PFSK-1 (cell line): ENCODE results near the gene NAE1.

Source experiments
- FOXP2 ChIP-seq: optimal IDR thresholded peaks from 2 replicates; pipeline ENCODE3; 2011; ENCODE audit warnings: borderline replicate concordance, control low read depth, inconsistent platforms; ENCODE audit not compliant: insufficient read depth; ENCODE audit errors: extremely low read length, extremely low read depth
- POLR2AphosphoS5 ChIP-seq: IDR thresholded peaks from 2 replicates; pipeline ENCODE4 v1.6.1; 2012; ENCODE audit warnings: low read depth, mild to moderate bottlenecking, control low read depth, low read length, moderate library complexity
- REST ChIP-seq, 2 experiments: IDR thresholded peaks; 2 replicates each; pipeline versions ENCODE4 v1.6.1 to v1.8.0; 2011 to 2012; ENCODE audit warnings: low read depth in 2 of 2, low read length in 2 of 2, control low read depth in 1 of 2, inconsistent platforms in 1 of 2, mild to moderate bottlenecking in 1 of 2, moderate library complexity in 1 of 2; ENCODE audit not compliant: insufficient read depth in 1 of 2
- SIN3A ChIP-seq: IDR thresholded peaks from 2 replicates; pipeline ENCODE4 v1.6.1; 2012; ENCODE audit warnings: mild to moderate bottlenecking, low read length, moderate library complexity, borderline replicate concordance; ENCODE audit not compliant: insufficient read depth
- TAF1 ChIP-seq: IDR thresholded peaks from 2 replicates; pipeline ENCODE4 v1.6.1; 2012; ENCODE audit warnings: low read length, control low read depth, borderline replicate concordance; ENCODE audit not compliant: insufficient read depth

Gene NAE1

GRCh38 chr16:66832661-66833305 is 2.0 kb upstream of the NAE1 start:
- TF ChIP-seq POLR2AphosphoS5 (no peak), TAF1 (no peak), SIN3A (no peak), REST (IDR thresholded peaks at IDR 0.05; ENCODE audit: insufficient read depth in 1 of 2, low read depth in 2 of 2, low read length in 2 of 2) (no peak), FOXP2 (no peak)

GRCh38 chr16:66832190-66832589 is 1.4 kb upstream of the NAE1 start:
- TF ChIP-seq SIN3A (no peak), FOXP2 (no peak), TAF1 (no peak), POLR2AphosphoS5 (no peak), REST (IDR thresholded peaks at IDR 0.05; ENCODE audit: insufficient read depth in 1 of 2, low read depth in 2 of 2, low read length in 2 of 2) (no peak)

- no peak for TF ChIP-seq TAF1
- TF ChIP-seq REST (IDR thresholded peaks at IDR 0.05; ENCODE audit: insufficient read depth in 1 of 2, low read depth in 2 of 2, low read length in 2 of 2), result no peak
- no peak for TF ChIP-seq FOXP2
- no peak for TF ChIP-seq SIN3A
- TF ChIP-seq POLR2AphosphoS5, result no peak
These were observed 6.8 kb downstream of the NAE1 start for GRCh38 chr16:66824006-66824405.

GRCh38 chr16:66814734-66815133 is 16.0 kb downstream of the NAE1 start:
- TF ChIP-seq SIN3A (no peak), POLR2AphosphoS5 (no peak), REST (IDR thresholded peaks at IDR 0.05; ENCODE audit: insufficient read depth in 1 of 2, low read depth in 2 of 2, low read length in 2 of 2) (no peak), TAF1 (no peak), FOXP2 (no peak)

- TF ChIP-seq FOXP2 (no peak), REST (IDR thresholded peaks at IDR 0.05; ENCODE audit: insufficient read depth in 1 of 2, low read depth in 2 of 2, low read length in 2 of 2) (no peak), POLR2AphosphoS5 (no peak), TAF1 (no peak), SIN3A (no peak)
These were observed 19.7 kb downstream of the NAE1 start for GRCh38 chr16:66811043-66811442.
